MM.1S (cell line): ENCODE data around the gene CARD16.

Experiments
- EZH2 ChIP-seq: fragments of 300-600 bp; sonication (generic); optimal IDR thresholded peaks from 2 replicates; pipeline ENCODE3; 2017; ENCODE audit warnings: low read depth, mild to moderate bottlenecking, antibody characterized with exemption, low read length, mixed read lengths
- TF ChIP-seq, protein P1 (sequence below): fragments of 300-600 bp; sonication (generic); IDR thresholded peaks from 2 replicates; pipeline ENCODE4 v1.5.1; 2016; ENCODE audit warnings: antibody characterized with exemption, low read length, mixed read lengths

DNA sequence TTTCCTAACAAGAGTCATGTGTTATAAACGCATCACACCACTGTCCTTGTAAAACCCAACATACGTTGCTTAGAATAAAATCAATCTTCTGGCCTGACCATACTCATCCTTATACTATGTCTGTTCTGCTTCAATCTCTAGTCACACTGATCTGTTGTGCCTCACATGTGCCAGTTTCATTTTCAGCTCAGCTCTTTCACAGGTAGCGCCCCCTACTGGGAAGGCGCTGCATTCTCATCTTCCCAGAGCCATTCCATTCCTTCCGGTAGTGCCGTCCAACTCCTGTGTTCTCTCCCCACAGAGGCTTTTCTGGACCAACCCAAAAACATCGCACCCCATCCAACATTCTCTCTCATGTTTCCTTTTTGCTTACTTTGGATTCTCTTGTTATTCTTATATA, 44.3 kb downstream of the CARD16 start:
- no peak for TF ChIP-seq EZH2
- TF ChIP-seq, protein P1, sequence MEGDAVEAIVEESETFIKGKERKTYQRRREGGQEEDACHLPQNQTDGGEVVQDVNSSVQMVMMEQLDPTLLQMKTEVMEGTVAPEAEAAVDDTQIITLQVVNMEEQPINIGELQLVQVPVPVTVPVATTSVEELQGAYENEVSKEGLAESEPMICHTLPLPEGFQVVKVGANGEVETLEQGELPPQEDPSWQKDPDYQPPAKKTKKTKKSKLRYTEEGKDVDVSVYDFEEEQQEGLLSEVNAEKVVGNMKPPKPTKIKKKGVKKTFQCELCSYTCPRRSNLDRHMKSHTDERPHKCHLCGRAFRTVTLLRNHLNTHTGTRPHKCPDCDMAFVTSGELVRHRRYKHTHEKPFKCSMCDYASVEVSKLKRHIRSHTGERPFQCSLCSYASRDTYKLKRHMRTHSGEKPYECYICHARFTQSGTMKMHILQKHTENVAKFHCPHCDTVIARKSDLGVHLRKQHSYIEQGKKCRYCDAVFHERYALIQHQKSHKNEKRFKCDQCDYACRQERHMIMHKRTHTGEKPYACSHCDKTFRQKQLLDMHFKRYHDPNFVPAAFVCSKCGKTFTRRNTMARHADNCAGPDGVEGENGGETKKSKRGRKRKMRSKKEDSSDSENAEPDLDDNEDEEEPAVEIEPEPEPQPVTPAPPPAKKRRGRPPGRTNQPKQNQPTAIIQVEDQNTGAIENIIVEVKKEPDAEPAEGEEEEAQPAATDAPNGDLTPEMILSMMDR, result peak; percentile 92
